Measurements from ENCODE around the gene UGT2B17.
"Not testable (repeated sequence)": the region's sequence is repeated elsewhere in the genome, so short reads cannot be mapped to it uniquely, and the experiment has no call there.

Gene UGT2B17

DNA sequence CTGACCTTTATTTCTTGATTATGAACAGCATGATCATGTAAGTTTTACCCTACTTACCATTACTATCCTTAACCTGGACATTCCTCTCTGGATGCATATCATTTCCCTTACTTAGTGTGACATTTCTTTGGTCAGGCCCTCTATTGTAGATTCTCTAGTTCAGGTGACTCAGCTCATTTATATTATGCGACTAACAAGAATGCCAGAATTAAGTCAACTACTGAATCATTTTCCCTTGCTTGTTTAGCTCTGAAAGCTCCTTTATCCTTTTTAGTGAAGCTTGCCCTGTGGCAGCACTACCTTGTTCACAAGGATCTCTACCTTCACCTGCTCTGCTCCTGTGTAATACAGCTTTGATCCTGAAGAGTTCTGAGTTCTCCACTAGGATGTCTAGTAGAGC, 15.1 kb upstream of the UGT2B17 start:
- Histone ChIP-seq H3K4me1 (ENCODE audit: control insufficient read depth, low read depth, low read length) (no peaks in the 10 kb centered on the region), H3K4me3 (ENCODE audit: low read length) (no peak overlapping the region), H3K27ac (ENCODE audit: low read length) (no peak overlapping the region), H3K36me3 (ENCODE audit: control insufficient read depth, low read depth, low read length) (no peaks in the 10 kb centered on the region), H3K9me3 (ENCODE audit: control insufficient read depth, low read depth, low read length) (no peaks in the 10 kb centered on the region), H3K9ac (ENCODE audit: low read length) (no peak overlapping the region), H3K27me3 (ENCODE audit: control insufficient read depth, insufficient read depth, low read length) (no peaks in the 10 kb centered on the region)

DNA sequence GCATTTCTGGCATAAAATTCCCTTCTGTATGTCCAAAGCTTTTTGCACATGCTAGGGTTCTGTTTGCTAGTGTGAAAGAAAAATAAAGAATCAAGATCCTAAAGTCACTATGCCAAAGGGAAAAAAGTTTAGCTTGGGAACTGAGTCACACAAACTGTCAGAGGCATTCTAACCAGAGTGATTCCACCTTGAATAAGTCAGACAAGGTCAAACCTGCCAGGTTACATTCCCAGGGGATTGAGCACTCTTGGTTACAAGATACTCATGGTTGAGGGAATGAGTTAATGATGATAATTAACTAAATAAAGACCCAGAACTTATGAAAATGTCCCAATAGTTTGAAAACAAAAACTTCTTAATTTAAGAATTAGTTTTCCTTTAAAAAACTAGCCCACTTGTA, 13.7 kb upstream of the UGT2B17 start:
- no peaks in the 10 kb centered on the region for H3K9me3 ChIP-seq (ENCODE audit: control insufficient read depth, low read depth, low read length)
- H3K4me1 ChIP-seq (ENCODE audit: control insufficient read depth, low read depth, low read length) = no peaks in the 10 kb centered on the region
- no peak overlapping the region for H3K27ac ChIP-seq (ENCODE audit: low read length)
- no peak overlapping the region for H3K4me3 ChIP-seq (ENCODE audit: low read length)
- no peak overlapping the region for H3K9ac ChIP-seq (ENCODE audit: low read length)
- no peaks in the 10 kb centered on the region for H3K36me3 ChIP-seq (ENCODE audit: control insufficient read depth, low read depth, low read length)
- H3K27me3 ChIP-seq (ENCODE audit: control insufficient read depth, insufficient read depth, low read length) = no peaks in the 10 kb centered on the region

DNA sequence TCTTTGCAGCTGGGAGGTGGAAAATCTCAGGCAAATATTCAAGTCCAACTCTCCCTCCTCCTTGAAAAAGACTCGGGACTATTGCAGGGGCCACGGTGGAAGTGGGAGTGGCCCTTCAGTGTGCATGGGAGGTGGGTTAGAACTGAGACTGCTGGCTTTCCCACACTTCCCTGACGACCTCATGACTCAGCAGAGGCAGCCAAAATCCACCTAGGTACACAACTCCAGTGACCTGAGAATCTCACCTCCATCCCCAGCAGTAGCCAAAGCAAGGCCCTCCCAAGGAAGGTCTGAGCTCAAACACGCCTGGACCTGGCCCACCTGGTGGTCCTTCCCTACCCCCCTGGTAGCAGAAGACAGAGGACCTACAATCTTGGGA, 6.2 kb upstream of the UGT2B17 start:
- Histone ChIP-seq H3K27ac (ENCODE audit: low read length) (no peak overlapping the region), H3K9ac (ENCODE audit: low read length) (no peak overlapping the region), H3K4me1 (ENCODE audit: control insufficient read depth, low read depth, low read length) (no peaks in the 10 kb centered on the region), H3K27me3 (ENCODE audit: control insufficient read depth, insufficient read depth, low read length) (no peaks in the 10 kb centered on the region), H3K36me3 (ENCODE audit: control insufficient read depth, low read depth, low read length) (no peaks in the 10 kb centered on the region), H3K4me3 (ENCODE audit: low read length) (no peak overlapping the region), H3K9me3 (ENCODE audit: control insufficient read depth, low read depth, low read length) (no peaks in the 10 kb centered on the region)

DNA sequence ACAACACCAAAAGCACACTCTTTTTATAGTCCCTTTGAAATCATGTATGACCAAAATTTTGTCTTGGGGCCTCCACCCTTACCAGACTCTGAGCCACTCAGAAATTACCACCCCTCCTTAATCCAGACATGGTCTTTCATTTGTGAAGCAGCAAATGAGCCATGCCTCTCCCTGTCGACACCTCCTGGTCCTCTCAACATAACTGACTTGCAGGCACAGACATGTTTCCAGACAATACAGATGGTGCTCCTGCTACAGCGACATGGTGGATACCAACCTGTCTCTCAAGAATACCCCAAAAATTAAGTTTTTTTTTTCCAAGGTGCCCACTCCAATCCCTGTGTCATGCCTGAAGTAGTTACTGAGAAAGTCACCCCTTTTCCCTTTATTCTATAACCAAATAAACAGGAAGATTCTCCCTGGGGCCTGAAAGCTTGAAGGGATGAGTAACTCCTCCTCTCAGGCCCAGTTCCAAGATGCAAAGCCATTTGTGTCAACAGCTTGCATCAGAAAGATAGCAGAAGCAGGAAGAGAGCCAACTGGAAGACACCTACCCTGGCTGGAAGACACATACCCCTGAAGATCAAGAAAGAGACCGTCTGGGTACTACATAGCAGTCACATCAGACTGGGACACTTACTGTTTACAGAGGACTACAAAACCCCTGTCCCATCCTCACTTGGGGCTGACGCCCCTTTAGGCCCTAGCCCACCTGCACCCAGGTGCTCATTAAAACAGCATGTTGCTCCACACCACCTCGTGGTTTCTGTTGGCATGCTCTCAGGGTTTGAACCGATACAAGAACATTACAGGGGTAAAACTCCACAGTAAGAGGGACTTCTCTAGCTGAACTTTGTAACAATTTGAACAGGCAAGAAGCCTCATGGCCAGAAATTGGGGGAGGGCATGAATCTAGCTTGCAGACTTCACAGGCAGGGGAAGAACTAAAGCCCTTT, 5.5 kb upstream of the UGT2B17 start:
- no peaks in the 10 kb centered on the region for H3K36me3 ChIP-seq (ENCODE audit: control insufficient read depth, low read depth, low read length)

DNA sequence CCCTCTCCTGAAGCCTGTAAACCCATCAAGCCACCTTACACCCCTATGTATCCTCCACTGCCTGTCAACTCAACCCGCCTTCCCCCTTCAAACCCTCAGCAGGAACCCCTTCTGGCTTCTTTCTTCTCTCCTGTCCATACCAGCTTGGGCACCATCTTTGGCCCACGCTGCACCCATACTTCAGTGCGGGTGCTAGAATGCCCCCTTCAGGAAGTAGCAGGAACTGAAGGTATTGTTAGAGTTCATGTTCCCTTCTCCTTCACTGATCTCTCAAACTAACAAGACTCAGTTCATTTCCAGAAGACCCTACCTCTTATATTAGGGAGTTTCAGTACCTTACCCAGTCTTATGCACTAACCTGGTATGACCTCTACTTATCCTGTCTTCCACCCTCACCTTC, 1.5 kb upstream of the UGT2B17 start:
- Histone ChIP-seq H3K9ac (ENCODE audit: low read length) (no peak overlapping the region), H3K27me3 (ENCODE audit: control insufficient read depth, insufficient read depth, low read length) (no peaks in the 10 kb centered on the region), H3K27ac (ENCODE audit: low read length) (no peak overlapping the region), H3K4me3 (ENCODE audit: low read length) (no peak overlapping the region), H3K9me3 (ENCODE audit: control insufficient read depth, low read depth, low read length) (no peaks in the 10 kb centered on the region), H3K4me1 (ENCODE audit: control insufficient read depth, low read depth, low read length) (no peaks in the 10 kb centered on the region), H3K36me3 (ENCODE audit: control insufficient read depth, low read depth, low read length) (no peaks in the 10 kb centered on the region)

More for the DNA sequence above, 5.5 kb upstream of the UGT2B17 start:
- H3K27me3 ChIP-seq (ENCODE audit: control insufficient read depth, insufficient read depth, low read length) = no peaks in the 10 kb centered on the region
- H3K27ac ChIP-seq (ENCODE audit: low read length) = no peak overlapping the region
- no peak overlapping the region for H3K4me3 ChIP-seq (ENCODE audit: low read length)
- no peaks in the 10 kb centered on the region for H3K4me1 ChIP-seq (ENCODE audit: control insufficient read depth, low read depth, low read length)
- H3K9me3 ChIP-seq (ENCODE audit: control insufficient read depth, low read depth, low read length) = no peaks in the 10 kb centered on the region
- no peak overlapping the region for H3K9ac ChIP-seq (ENCODE audit: low read length)

DNA sequence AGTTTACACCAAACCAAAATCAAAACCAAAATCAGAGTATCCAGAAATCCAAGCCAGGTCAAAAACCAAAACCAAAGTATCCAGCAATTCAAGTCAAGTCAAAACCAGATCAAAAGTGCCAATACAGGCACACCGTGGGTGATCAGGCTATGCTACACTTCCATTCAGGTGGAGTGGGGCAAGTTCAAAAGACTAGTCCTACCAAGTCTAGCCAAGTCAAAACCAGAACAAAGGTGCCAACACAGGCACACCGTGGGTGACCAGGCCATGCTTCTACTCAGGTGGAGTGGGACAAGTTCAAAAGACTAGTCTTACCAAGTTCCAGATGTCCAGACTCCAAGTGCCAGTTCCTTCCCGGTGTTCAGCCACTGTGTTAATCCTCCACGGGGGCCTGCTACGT, 486 bp downstream of the UGT2B17 start:
- not testable (repeated sequence) for H3K36me3 ChIP-seq (ENCODE audit: control insufficient read depth, low read depth, low read length); H3K9ac ChIP-seq (ENCODE audit: low read length); H3K4me1 ChIP-seq (ENCODE audit: control insufficient read depth, low read depth, low read length); H3K27ac ChIP-seq (ENCODE audit: low read length); H3K27me3 ChIP-seq (ENCODE audit: control insufficient read depth, insufficient read depth, low read length); H3K9me3 ChIP-seq (ENCODE audit: control insufficient read depth, low read depth, low read length); H3K4me3 ChIP-seq (ENCODE audit: low read length)

DNA sequence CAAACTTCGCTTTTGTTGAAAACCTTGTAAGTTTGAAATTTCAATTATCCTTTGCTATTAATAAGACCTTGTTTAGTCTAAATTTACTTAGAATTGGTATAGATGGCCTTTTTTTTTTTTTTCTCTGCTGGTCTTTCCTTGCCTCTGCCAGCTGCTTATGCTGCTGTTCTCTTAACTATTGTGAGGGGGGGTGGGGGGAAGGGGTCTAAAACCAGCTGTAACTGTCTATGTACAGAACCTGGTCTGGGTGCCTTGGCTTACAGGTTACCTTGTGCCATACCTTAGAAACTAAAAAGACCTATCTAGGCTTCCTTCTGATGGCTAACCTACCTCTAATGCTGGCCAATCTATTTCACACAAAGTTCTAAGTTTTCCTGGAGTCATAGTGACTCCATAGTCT, 1.0 kb downstream of the UGT2B17 start:
- Histone ChIP-seq H3K9me3 (ENCODE audit: control insufficient read depth, low read depth, low read length) (no peaks in the 10 kb centered on the region), H3K4me3 (ENCODE audit: low read length) (no peak overlapping the region), H3K4me1 (ENCODE audit: control insufficient read depth, low read depth, low read length) (no peaks in the 10 kb centered on the region), H3K36me3 (ENCODE audit: control insufficient read depth, low read depth, low read length) (no peaks in the 10 kb centered on the region), H3K27me3 (ENCODE audit: control insufficient read depth, insufficient read depth, low read length) (no peaks in the 10 kb centered on the region), H3K9ac (ENCODE audit: low read length) (no peak overlapping the region), H3K27ac (ENCODE audit: low read length) (no peak overlapping the region)

DNA sequence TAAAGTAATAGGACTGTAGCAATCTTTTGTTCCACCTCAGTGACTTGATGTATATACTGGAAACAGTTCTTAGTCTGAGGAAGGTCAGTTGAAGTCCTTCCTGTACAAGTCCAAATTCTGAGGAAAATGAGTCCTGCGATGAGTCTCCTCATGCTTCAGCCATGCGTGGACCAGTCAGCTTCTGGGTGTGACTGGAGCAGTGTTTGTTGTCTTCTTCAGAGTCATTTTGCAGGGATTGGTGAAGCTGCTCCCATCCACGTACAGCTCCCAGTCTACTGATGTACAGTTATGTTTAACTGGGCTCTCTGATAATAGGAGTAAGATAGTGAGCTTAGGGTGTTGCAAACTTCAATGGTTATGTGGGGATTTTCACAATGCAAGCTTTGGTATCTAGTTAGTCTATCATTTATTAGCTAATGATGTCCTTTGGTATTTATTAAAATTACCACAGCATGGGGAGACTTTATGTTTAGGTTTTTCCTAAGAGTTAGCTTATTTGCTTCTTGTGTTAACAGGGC, 3.4 kb downstream of the UGT2B17 start:
- H3K9ac ChIP-seq (ENCODE audit: low read length) = no peak overlapping the region
- H3K4me3 ChIP-seq (ENCODE audit: low read length) = no peak overlapping the region
- H3K27ac ChIP-seq (ENCODE audit: low read length) = no peak overlapping the region
- no peaks in the 10 kb centered on the region for H3K9me3 ChIP-seq (ENCODE audit: control insufficient read depth, low read depth, low read length)
- H3K4me1 ChIP-seq (ENCODE audit: control insufficient read depth, low read depth, low read length) = no peaks in the 10 kb centered on the region
- no peaks in the 10 kb centered on the region for H3K36me3 ChIP-seq (ENCODE audit: control insufficient read depth, low read depth, low read length)
- no peaks in the 10 kb centered on the region for H3K27me3 ChIP-seq (ENCODE audit: control insufficient read depth, insufficient read depth, low read length)

DNA sequence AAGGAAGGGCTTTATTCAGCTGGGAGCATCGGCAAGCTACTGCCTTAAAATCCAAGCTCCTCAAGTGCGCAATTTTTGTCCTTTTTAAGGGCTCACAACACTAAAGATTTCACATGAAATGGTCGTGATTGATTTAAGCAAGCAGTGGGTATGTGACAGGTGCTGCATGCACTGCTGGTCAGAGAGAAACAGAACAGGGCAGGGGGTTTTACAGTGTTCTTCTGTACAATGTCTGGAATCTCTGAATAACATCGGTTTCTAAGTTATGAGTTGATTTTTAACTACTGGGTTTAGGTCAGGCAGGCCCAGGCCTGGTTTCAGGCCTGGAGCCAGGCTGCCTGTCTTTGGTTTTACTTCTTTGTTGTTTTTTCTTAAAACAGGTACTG, 6.0 kb downstream of the UGT2B17 start:
- no peak overlapping the region for H3K9ac ChIP-seq (ENCODE audit: low read length)
- H3K27me3 ChIP-seq (ENCODE audit: control insufficient read depth, insufficient read depth, low read length) = no peaks in the 10 kb centered on the region
- H3K4me3 ChIP-seq (ENCODE audit: low read length) = no peak overlapping the region
- H3K9me3 ChIP-seq (ENCODE audit: control insufficient read depth, low read depth, low read length) = no peaks in the 10 kb centered on the region
- H3K4me1 ChIP-seq (ENCODE audit: control insufficient read depth, low read depth, low read length) = no peaks in the 10 kb centered on the region
- H3K36me3 ChIP-seq (ENCODE audit: control insufficient read depth, low read depth, low read length) = no peaks in the 10 kb centered on the region
- H3K27ac ChIP-seq (ENCODE audit: low read length) = no peak overlapping the region

DNA sequence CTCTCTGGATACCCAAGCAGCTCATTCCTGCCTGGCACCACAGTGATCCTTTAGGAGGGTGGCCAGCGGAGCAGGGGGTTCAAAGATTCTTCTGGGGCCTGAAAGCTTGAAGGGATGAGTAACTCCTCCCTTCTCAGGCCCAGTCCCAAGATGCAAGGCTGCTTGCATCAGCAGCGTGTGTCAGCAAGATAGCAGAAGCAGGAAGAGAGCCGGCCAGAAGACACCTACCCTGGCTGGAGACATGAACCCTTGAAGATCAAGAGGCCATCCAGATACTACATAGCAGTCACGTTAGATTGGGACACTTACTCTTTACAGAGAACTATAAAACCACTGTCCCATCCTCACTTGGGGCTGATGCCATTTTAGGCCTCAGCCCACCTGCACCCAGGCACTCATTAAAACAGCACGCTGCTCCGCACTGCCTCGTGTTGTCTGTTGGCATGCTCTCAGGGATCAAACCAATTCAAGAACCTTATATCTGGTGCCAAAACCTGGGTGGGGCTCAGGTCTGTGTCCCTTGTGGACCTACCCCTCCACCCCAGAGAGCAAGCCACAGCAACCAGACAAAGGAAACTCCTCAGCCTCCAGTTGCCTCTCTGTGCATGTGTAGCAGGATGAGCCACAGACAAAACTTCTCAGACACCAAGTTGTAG, 6.5 kb downstream of the UGT2B17 start:
- H3K4me3 ChIP-seq (ENCODE audit: low read length) = no peak overlapping the region
- H3K27ac ChIP-seq (ENCODE audit: low read length) = no peak overlapping the region

DNA sequence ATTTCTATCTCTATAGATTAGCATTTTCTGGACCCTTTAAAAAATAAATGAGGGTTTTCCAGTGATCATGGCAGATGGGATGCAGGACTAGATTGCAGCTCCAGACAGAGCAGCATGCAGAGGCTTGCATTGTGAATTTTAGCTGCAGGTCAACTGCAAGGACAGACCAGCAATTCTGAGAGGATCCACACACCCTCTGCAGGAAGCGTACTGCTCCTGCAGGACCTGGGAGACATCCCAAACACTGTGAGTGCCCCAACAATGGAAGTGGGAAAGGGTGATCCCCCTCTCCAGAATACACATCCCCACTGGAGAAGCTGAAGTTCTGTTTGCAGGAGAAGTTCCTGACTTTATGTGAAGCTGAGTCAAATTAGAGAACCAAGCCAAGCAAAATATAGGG, 7.1 kb downstream of the UGT2B17 start:
- H3K27ac ChIP-seq (ENCODE audit: low read length); H3K9ac ChIP-seq (ENCODE audit: low read length); H3K9me3 ChIP-seq (ENCODE audit: control insufficient read depth, low read depth, low read length); H3K27me3 ChIP-seq (ENCODE audit: control insufficient read depth, insufficient read depth, low read length); H3K36me3 ChIP-seq (ENCODE audit: control insufficient read depth, low read depth, low read length); H3K4me3 ChIP-seq (ENCODE audit: low read length); H3K4me1 ChIP-seq (ENCODE audit: control insufficient read depth, low read depth, low read length): not testable (repeated sequence)

More for the DNA sequence above, 6.5 kb downstream of the UGT2B17 start:
- no peaks in the 10 kb centered on the region for H3K4me1 ChIP-seq (ENCODE audit: control insufficient read depth, low read depth, low read length)
- H3K27me3 ChIP-seq (ENCODE audit: control insufficient read depth, insufficient read depth, low read length) = no peaks in the 10 kb centered on the region
- no peaks in the 10 kb centered on the region for H3K9me3 ChIP-seq (ENCODE audit: control insufficient read depth, low read depth, low read length)
- no peaks in the 10 kb centered on the region for H3K36me3 ChIP-seq (ENCODE audit: control insufficient read depth, low read depth, low read length)
- no peak overlapping the region for H3K9ac ChIP-seq (ENCODE audit: low read length)

DNA sequence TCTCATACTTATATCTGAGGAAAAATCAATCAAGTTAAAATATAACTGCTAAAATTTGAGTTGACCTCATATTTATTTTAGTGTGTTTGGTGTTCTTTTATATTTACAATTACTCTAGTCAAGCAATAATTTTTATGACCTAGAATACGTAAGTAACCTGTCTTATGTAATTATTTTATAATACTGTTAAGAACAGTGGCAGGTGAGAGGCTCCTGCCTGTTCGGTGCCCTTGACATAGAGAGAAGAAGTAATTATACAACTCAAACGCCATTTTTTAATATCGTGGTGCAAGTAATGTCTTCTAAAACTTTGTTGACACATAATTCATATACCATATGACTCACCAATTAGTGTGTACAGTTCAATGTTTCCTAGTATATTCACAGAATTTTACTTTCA, 7.6 kb downstream of the UGT2B17 start:
- H3K9ac ChIP-seq (ENCODE audit: low read length); H3K36me3 ChIP-seq (ENCODE audit: control insufficient read depth, low read depth, low read length); H3K27ac ChIP-seq (ENCODE audit: low read length); H3K27me3 ChIP-seq (ENCODE audit: control insufficient read depth, insufficient read depth, low read length); H3K4me3 ChIP-seq (ENCODE audit: low read length); H3K9me3 ChIP-seq (ENCODE audit: control insufficient read depth, low read depth, low read length); H3K4me1 ChIP-seq (ENCODE audit: control insufficient read depth, low read depth, low read length): not testable (repeated sequence)
